Endothelial cell of umbilical vein (primary cell): ENCODE data around the gene ST3GAL4. TPM values are rescaled to one million over a fixed set of nuclear protein-coding genes. Genes with fewer than 3 reads are reported as not detected.

Experiments used
- BruUV-seq: library from RNA; stranded (reverse); fragments of 400-500 nt; replicated peaks from 2 replicates; lab custom pipeline; 2021; lab: Mats Ljungman, UMichigan
- CTCF ChIA-PET: fragments of 300-600, 350-600 bp; sonication (Branson Sonifier 250); formaldehyde crosslinking; loops from one replicate; lab custom pipeline; 2021; ENCODE audit warnings: antibody characterized with exemption, inconsistent platforms; lab: Charles Lee
- POLR2A ChIA-PET: fragments of 300-600, 350-600 bp; sonication (Branson Sonifier 250); formaldehyde crosslinking; loops from one replicate; lab custom pipeline; 2021; ENCODE audit warnings: antibody characterized with exemption, inconsistent platforms; lab: Charles Lee
- DNase-seq: peaks from one replicate; pipeline ENCODE4 v3.0.0-alpha.2; 2011; ENCODE audit warnings: low read depth, low spot score
- FAIRE-seq: peaks from 2 replicates; lab custom pipeline; 2011; peaks lifted over from hg19 to GRCh38; lab: Jason Lieb, UNC
- H2AFZ ChIP-seq: 2 replicates; pipeline ENCODE4 v1.6.0; 2012; ENCODE audit warnings: low read depth, low read length, control low read depth, inconsistent platforms
- H3K27ac ChIP-seq: 2 replicates; pipeline ENCODE4 v1.5.1; 2011; ENCODE audit warnings: low read depth, mild to moderate bottlenecking, control low read depth, low read length, moderate library complexity; ENCODE audit not compliant: insufficient read depth
- H3K27me3 ChIP-seq, 2 experiments: 2 replicates each; pipeline versions ENCODE4 v1.6.0 to v1.6.1; 2011; ENCODE audit warnings: low read length in 2 of 2, mixed read lengths in 1 of 2; ENCODE audit not compliant: control insufficient read depth in 2 of 2, insufficient read depth in 2 of 2
- H3K36me3 ChIP-seq, 2 experiments: 2 replicates in 1 of 2; 3 replicates in 1 of 2; pipeline ENCODE4 v1.5.1; 2011; ENCODE audit warnings: low read length in 2 of 2, mild to moderate bottlenecking in 1 of 2, moderate library complexity in 1 of 2; ENCODE audit not compliant: control insufficient read depth in 2 of 2, insufficient read depth in 2 of 2; ENCODE audit errors: extremely low read depth in 1 of 2
- H3K4me1 ChIP-seq: 3 replicates; pipeline ENCODE4 v1.5.1; 2011; ENCODE audit warnings: mild to moderate bottlenecking, low read length; ENCODE audit not compliant: control insufficient read depth, insufficient read depth; ENCODE audit errors: extremely low read depth
- H3K4me2 ChIP-seq: 2 replicates; pipeline ENCODE4 v1.6.1; 2011; ENCODE audit warnings: low read length, control low read depth, mixed read lengths; ENCODE audit not compliant: insufficient read depth
- H3K4me3 ChIP-seq, 3 experiments: fragments of 200-600 bp in 1 of 3; sonication (generic), shearing (Covaris generic) in 1 of 3; replicated peaks in 1 of 3; 2 replicates each; pipeline ENCODE4 v1.5.1; 2011 to 2016; ENCODE audit warnings: control low read depth in 3 of 3, low read length in 3 of 3, mild to moderate bottlenecking in 2 of 3, inconsistent platforms in 1 of 3, low read depth in 1 of 3, moderate library complexity in 1 of 3; ENCODE audit not compliant: insufficient read depth in 1 of 3
- H3K79me2 ChIP-seq: 2 replicates; pipeline ENCODE4 v1.6.0; 2012; ENCODE audit warnings: low read length, inconsistent platforms; ENCODE audit not compliant: control insufficient read depth, insufficient read depth
- H3K9ac ChIP-seq: replicated peaks from 2 replicates; pipeline ENCODE3; 2011; ENCODE audit warnings: low read length, control low read depth; ENCODE audit not compliant: insufficient read depth; ENCODE audit errors: extremely low read depth
- H3K9me1 ChIP-seq: replicated peaks from 3 replicates; pipeline ENCODE4 v1.6.0; 2011; ENCODE audit warnings: mild to moderate bottlenecking, low read length; ENCODE audit not compliant: control insufficient read depth, insufficient read depth; ENCODE audit errors: extremely low read depth
- H3K9me3 ChIP-seq: replicated peaks from 2 replicates; pipeline ENCODE4 v1.5.1; 2012; ENCODE audit warnings: low read length, inconsistent platforms; ENCODE audit not compliant: control insufficient read depth, insufficient read depth
- H4K20me1 ChIP-seq: replicated peaks from 2 replicates; pipeline ENCODE3; 2011; ENCODE audit warnings: mild to moderate bottlenecking, low read length; ENCODE audit not compliant: control insufficient read depth, insufficient read depth; ENCODE audit errors: extremely low read depth
- EZH2 ChIP-seq: IDR thresholded peaks from 2 replicates; pipeline ENCODE4 v1.6.1; 2012; ENCODE audit warnings: borderline replicate concordance, low read depth, mild to moderate bottlenecking, moderate library complexity, low read length, inconsistent platforms; ENCODE audit not compliant: severe bottlenecking
- FOS ChIP-seq: IDR thresholded peaks from 2 replicates; pipeline ENCODE4 v1.6.1; 2011; ENCODE audit warnings: mild to moderate bottlenecking, low read length, moderate library complexity, borderline replicate concordance; ENCODE audit not compliant: insufficient read depth
- GATA2 ChIP-seq: IDR thresholded peaks from 2 replicates; pipeline ENCODE4 v1.7.0; 2011; ENCODE audit warnings: low read depth, mild to moderate bottlenecking, moderate library complexity, mixed read lengths, low read length; ENCODE audit not compliant: insufficient read length, insufficient read depth
- JUN ChIP-seq: IDR thresholded peaks from 2 replicates; pipeline ENCODE4 v1.6.1; 2011; ENCODE audit warnings: borderline replicate concordance, low read depth; ENCODE audit not compliant: insufficient read length, insufficient read depth
- MYC ChIP-seq: IDR thresholded peaks from one replicate; pipeline ENCODE4 v1.6.1; 2011; ENCODE audit warnings: mild to moderate bottlenecking, low read depth, low read length
- POLR2A ChIP-seq: IDR thresholded peaks from 2 replicates; pipeline ENCODE4 v1.6.1; 2012; ENCODE audit warnings: low read depth, mild to moderate bottlenecking, control low read depth, low read length
- POLR2AphosphoS5 ChIP-seq: IDR thresholded peaks from 2 replicates; pipeline ENCODE4 v1.6.1; 2012; ENCODE audit warnings: low read depth, mild to moderate bottlenecking, control low read depth, low read length, moderate library complexity; ENCODE audit not compliant: insufficient read depth
- dilution Hi-C: fragments of 300-500 bp; cut with MboI; formaldehyde crosslinking; loops from one replicate; pipeline ENCODE4 v1.15.0; 2019; ENCODE audit warnings: low sequenced_read_pairs; ENCODE audit not compliant: extremely low pct_ligation_motif_present
- intact Hi-C: fragments of 100-400 bp; cut with micrococcal nuclease; formaldehyde crosslinking; loops from one replicate; pipeline ENCODE4 v1.10.0; 2022
- polyA plus RNA-seq, 4 experiments: library from polyadenylated mRNA; depleted of rRNA in 3 of 4; stranded (reverse) in 3 of 4; unstranded in 1 of 4; fragments of >200 nt; gene quantifications; 2 replicates each; pipeline versions ENCODE4 v1.2.1 to v1.2.3, GENCODE V29; 2011 to 2012; ENCODE audit warnings: missing spikeins in 1 of 4
- total RNA-seq: library from RNA; stranded (reverse); gene quantifications from 2 replicates; pipeline ENCODE4 v1.2.3, GENCODE V29; 2021
- TF ChIP-seq, protein P1 (sequence below): IDR thresholded peaks from 2 replicates; pipeline ENCODE4 v1.6.1; 2011; ENCODE audit not compliant: insufficient read depth, insufficient read length
- TF ChIP-seq, protein P2 (sequence below), 2 donors: IDR thresholded peaks; 1 replicate in 1 of 2; 2 replicates in 1 of 2; pipeline ENCODE4 v1.5.1; 2011; ENCODE audit warnings: low read length in 2 of 2, mild to moderate bottlenecking in 2 of 2, moderate library complexity in 2 of 2, control low read depth in 1 of 2, inconsistent platforms in 1 of 2, low read depth in 1 of 2; ENCODE audit not compliant: insufficient read depth in 1 of 2; ENCODE audit errors: extremely low read depth in 1 of 2

Gene ST3GAL4
- total and polyA plus RNA-seq, 2 donors (not counting 3 experiments of a cell fraction or from before 2014, with no cell fraction given) = 17.7 to 19.4 TPM

- Histone ChIP-seq H3K4me3 (no peak overlapping the region), H3K79me2 (no peaks in the 10 kb centered on the region), H3K27me3 (no peaks in the 10 kb centered on the region), H3K9me3 (no peaks in the 10 kb centered on the region), H3K9ac (no peak overlapping the region), H2AFZ (no peak overlapping the region), H3K4me1 (no peaks in the 10 kb centered on the region), H3K9me1 (no peaks in the 10 kb centered on the region), H3K36me3 (no peaks in the 10 kb centered on the region), H3K4me2 (no peak overlapping the region), H3K27ac (no peak overlapping the region), H4K20me1 (no peaks in the 10 kb centered on the region)
- BruUV-seq = no TSS peak
- POLR2A ChIA-PET = interaction anchor here (0.9 to 1.2 kb wide), 3 partner anchors 13 to 148 kb away, joined by 3 read pairs; no protein-coding TSS in a partner anchor
- intact Hi-C loops (loop anchor here (2.0 to 5.0 kb wide), 2 partner anchors 43 to 106 kb away; partner anchors contain the start of gene ST3GAL4), dilution Hi-C loops (no loop called here)
- CTCF ChIA-PET = interaction anchor here (0.7 to 10.7 kb wide), 19 partner anchors 7 to 679 kb away, joined by 3 to 437 read pairs (median 12); partner anchors contain the start of gene ST3GAL4
- DNase-seq (no peak), FAIRE-seq (no peak)
- TF ChIP-seq GATA2 (no peak), FOS (no peak), POLR2AphosphoS5 (no peak), MYC (no peak), JUN (no peak), POLR2A (no peak), EZH2 (no peak)
- TF ChIP-seq, protein P1, sequence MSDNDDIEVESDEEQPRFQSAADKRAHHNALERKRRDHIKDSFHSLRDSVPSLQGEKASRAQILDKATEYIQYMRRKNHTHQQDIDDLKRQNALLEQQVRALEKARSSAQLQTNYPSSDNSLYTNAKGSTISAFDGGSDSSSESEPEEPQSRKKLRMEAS = no peak
- TF ChIP-seq, protein P2, sequence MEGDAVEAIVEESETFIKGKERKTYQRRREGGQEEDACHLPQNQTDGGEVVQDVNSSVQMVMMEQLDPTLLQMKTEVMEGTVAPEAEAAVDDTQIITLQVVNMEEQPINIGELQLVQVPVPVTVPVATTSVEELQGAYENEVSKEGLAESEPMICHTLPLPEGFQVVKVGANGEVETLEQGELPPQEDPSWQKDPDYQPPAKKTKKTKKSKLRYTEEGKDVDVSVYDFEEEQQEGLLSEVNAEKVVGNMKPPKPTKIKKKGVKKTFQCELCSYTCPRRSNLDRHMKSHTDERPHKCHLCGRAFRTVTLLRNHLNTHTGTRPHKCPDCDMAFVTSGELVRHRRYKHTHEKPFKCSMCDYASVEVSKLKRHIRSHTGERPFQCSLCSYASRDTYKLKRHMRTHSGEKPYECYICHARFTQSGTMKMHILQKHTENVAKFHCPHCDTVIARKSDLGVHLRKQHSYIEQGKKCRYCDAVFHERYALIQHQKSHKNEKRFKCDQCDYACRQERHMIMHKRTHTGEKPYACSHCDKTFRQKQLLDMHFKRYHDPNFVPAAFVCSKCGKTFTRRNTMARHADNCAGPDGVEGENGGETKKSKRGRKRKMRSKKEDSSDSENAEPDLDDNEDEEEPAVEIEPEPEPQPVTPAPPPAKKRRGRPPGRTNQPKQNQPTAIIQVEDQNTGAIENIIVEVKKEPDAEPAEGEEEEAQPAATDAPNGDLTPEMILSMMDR (IDR thresholded peaks at IDR 0.05; ENCODE audit: extremely low read depth in 1 of 2, insufficient read depth in 1 of 2, low read depth in 1 of 2, low read length in 2 of 2) = no peak
Observed at GRCh38 chr11:126311401-126312291, 43.8 kb upstream of the ST3GAL4 start.
